GM19193 (cell line): ENCODE data around the gene GAD1.

Experiments used
- POLR2A ChIP-seq: IDR thresholded peaks from 4 replicates; pipeline ENCODE4 v1.6.1; 2011; ENCODE audit not compliant: insufficient read depth, insufficient read length; ENCODE audit errors: extremely low read depth

GAD1 gene

DNA sequence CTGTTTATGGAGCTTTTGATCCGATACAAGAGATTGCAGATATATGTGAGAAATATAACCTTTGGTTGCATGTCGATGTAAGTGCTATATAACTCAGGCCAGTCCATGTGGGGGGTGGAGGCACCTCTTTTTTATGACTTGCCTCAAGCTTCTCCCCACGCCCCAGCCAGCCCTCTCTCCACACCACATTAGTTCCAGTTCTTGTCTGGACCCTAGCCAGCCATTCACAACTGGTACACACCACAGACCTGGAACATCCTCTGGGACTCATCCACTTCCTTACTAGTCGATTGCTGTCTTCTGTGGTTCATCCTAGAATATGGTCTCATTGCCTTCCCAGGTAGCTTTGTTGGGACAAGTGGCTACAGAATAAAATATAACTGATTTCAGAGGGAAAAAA is 31.0 kb downstream of the GAD1 start:
- no peak for TF ChIP-seq POLR2A

- no peak for TF ChIP-seq POLR2A
Measured at GRCh38 chr2:170848587-170848986, 31.9 kb downstream of the GAD1 start.

GRCh38 chr2:170850251-170850650 is 33.6 kb downstream of the GAD1 start:
- no peak for TF ChIP-seq POLR2A

DNA sequence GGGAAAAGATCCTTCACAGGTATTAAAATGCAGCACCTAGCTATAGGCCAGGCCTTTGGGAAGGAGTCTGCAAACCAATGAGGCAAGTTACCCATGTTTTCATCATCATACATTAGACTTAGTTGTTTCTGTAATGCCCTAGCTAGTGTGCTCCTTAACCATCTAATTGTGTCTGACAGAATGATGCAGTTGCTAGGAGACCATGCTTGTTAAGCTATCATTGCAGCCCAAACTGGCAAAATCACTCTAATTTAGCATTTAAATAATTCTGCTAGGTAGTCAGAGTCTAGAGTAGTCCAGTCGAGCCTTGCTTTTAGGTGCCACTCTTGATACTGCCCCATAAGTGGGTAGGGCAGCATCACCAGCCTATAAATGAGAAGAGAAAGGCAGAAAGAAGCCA is 34.9 kb downstream of the GAD1 start:
- TF ChIP-seq POLR2A, result no peak

DNA sequence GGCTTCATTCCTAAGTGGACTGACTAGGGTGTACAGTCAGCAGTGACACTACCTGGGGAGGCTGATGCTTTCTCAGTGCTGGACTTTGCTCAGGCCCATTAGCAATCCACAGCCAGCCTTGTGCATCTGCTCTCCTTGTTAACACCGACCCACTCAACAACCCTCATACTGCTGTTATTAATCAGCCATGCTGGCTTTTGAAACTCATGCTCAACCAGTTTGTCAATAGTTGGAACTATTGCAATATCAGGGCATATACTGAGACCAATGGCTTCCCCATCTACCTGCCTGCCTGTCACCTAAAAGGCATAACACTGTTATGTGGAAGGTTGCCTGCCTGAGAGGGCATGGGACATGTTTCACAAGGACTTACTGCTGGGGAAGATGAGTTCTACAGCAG is 39.4 kb downstream of the GAD1 start:
- TF ChIP-seq POLR2A, result no peak

- no peak for TF ChIP-seq POLR2A
Measured at GRCh38 chr2:170862286-170862902, 45.7 kb downstream of the GAD1 start.

DNA sequence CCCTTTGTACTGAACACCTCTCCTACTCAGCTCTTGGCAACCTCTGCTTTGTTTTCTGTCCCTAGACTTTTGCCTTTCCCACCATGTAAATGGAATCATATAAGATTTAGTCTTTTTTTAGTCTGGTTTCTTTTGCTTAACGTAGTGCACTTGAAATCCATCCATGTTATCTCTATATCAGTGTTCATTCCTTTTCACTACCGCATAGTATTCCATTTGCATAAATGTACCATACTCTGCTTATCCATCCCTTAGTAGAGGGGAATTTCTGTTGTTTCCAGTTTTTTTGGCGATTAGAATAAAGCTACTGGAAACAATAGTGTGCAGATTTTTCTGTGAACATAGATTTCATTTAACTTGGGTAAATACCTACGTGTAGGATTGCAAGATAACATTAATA is 46.4 kb downstream of the GAD1 start:
- TF ChIP-seq POLR2A, result no peak

- no peak for TF ChIP-seq POLR2A
Measured at GRCh38 chr2:170869036-170869435, 52.3 kb downstream of the GAD1 start.

DNA sequence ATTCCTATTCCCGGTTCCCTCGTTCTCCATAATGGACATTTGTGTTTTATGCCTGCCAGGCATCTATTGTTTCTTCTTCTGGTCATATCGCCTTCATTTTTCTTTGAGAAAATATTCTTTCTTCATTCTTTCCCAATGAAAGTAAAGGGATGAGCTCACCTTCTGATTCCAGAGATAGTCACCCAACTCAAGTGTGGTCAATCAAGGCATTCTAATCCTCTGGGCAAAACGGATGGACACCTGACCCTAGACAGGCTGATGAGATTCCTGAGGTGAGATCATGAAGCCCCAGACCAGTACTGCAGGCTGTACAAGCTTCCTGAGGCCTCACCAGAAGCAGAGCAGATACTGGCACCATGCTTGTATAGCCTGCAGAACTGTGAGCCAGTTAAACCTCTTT is 52.8 kb downstream of the GAD1 start:
- no peak for TF ChIP-seq POLR2A

DNA sequence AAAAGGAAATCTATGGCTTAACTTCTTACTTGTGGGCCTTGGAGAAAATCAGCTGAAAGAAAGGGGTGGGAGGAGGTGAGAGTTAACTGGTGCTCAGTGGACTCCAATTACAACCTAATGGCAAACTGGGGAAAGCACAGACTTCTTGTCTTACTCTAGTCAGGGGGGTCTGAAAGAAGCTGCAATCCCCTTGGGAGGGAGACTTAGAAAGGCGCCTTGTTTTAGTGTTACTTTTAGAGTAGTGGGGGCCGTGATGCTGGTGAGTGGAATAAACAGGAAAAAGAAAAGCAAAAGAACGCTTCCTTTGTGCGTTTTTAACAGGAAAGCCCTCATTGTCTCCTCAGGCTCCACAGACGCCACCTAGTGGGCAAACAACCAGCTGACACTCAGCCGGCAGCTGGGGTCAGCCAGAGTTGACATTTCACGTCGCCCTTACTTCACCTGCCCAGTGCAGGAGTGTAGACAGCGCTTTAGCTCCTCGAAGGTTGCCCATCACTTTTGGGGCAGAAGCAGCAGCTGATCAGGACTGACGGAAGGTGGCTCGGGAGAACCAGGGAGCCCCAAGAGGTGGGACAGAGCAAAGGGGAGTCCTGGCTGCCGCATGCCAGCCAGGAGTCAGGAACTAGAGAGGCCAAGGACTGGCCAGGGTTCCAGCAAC is 56.5 kb downstream of the GAD1 start:
- no peak for TF ChIP-seq POLR2A

GRCh38 chr2:170878066-170878465 is 61.4 kb downstream of the GAD1 start:
- TF ChIP-seq POLR2A, result no peak

DNA sequence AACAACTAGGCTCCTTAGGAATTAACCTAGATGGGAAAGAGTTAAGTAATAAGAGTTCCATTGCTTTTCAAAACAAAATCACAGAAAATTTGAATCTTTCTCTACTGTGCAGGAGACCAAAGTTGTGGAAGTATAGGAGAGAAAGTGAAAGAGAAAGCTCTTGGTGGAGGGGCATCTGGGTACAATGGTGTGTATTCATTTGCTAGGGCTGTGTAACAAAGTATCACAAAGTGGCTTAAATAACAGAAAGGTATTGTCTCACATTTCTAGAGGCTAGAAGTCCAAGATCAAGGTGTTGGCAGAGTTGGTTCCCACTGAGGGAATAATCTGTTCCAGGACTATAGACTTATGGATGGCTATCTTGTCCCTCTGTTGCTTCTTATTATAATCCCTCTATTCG is 61.8 kb downstream of the GAD1 start:
- no peak for TF ChIP-seq POLR2A

- TF ChIP-seq POLR2A, result no peak
Measured at GRCh38 chr2:170881840-170882239, 65.2 kb downstream of the GAD1 start.

DNA sequence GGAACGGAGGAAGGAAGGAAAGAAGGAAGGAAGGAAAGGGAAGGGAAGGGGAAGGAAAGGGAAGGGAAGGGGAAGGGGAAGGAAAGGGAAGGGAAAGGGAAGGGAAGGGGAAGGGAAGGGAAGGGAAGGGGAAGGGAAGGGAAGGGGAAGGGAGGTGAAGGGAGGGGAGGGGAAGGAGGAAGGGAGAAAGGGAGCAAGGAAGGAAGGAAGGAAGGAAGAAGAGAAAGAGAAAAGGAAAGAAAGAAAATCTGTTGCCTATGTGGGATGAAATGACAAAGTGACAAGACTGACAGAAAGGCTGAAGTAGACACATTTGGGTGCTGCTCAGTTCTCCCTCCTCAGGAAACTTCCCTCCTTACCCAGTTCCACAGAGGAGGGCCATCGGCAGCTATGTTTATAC is 66.1 kb downstream of the GAD1 start:
- no peak for TF ChIP-seq POLR2A

DNA sequence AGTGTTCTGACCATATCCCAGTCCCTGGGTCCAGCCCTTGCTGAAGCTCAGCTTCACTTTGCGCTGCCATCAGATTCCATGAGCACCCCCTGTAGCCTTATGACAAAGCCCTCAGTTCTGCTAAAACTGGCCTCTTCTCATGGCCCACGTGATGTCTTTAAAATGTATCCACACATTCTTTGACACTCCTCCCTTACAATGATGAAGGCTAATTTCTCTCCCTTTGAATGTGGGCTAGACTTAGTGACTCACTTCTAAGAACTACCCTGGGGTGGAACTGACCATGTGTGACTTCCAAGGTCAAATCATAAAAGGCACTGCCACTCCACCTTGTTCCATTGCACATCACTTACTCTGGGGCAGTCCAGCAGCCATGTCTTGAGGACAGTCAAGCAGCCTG is 67.0 kb downstream of the GAD1 start:
- TF ChIP-seq POLR2A, result no peak

- TF ChIP-seq POLR2A, result no peak
Measured at GRCh38 chr2:170885130-170885791, 68.6 kb downstream of the GAD1 start.
